ENCODE measurements around the gene SNX5.

Gene SNX5

DNA sequence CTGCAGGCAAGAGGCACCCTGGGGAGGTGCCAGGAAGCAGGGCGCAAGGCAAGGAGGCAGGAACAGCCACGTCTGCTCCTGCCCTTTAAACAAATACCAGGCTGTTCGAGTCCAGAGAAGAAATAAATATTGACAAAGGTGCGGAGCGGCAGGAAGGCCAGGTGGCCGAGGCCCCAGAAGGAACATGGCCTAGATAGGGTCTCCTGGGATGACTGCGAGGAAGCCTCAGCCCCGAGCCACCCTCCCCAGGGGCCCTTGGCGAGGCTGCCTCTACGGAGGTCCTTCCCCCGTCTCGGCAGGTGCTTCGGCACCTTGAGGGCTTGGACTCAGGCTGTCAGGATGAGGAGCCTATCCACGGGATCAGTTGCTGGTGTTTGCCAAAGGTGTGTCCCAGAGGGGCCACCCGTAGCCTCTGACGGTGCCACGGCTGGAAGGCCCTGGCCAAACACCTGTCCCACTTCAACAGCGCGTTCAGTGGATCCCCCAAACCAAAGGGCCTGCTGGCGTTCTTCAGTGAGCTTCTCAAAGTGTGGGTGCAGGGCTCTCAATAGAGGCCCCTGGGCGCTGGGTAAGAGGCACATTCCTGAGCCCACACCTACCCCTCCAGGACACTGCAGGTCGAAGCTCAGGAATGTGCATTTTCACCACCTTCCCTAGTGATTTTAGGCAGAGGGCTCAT lies 39.8 kb downstream of the SNX5 start:
- Mint-ChIP-seq H3K4me3 (no peak overlapping the region), H3K4me1 (no peaks in the 10 kb centered on the region), H3K9me3 (no peaks in the 10 kb centered on the region), H3K27ac (no peak overlapping the region), H3K36me3 (no peaks in the 10 kb centered on the region)
- no peak for ATAC-seq
- DNase-seq (ENCODE audit: low spot score in 2 of 2), result no peak

DNA sequence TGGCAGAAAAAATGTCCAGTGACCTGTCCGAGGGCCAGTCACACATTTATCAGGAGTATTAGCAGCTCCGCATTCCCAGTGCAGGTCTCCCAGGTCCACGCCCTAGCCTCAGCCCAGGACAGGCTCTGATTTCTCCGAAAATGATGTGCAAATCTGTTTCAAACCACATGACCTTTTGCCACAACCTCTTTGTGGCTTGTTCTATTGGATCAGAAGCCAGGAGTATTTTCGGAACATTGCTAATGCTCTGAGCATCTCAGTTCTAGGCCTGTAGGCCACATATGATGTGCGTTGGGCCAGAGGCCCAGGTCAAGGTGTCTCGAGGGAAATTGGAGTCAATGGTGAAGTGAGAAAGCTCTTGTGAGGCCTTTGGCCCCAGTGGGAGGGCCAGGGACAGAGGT lies 40.4 kb downstream of the SNX5 start:
- no peak overlapping the region for H3K27ac Mint-ChIP-seq
- H3K36me3 Mint-ChIP-seq, result no peaks in the 10 kb centered on the region
- H3K4me1 Mint-ChIP-seq, result no peaks in the 10 kb centered on the region
- DNase-seq (ENCODE audit: low spot score in 2 of 2) (no peak), ATAC-seq (no peak)
- H3K4me3 Mint-ChIP-seq, result no peak overlapping the region
- H3K9me3 Mint-ChIP-seq, result no peaks in the 10 kb centered on the region

DNA sequence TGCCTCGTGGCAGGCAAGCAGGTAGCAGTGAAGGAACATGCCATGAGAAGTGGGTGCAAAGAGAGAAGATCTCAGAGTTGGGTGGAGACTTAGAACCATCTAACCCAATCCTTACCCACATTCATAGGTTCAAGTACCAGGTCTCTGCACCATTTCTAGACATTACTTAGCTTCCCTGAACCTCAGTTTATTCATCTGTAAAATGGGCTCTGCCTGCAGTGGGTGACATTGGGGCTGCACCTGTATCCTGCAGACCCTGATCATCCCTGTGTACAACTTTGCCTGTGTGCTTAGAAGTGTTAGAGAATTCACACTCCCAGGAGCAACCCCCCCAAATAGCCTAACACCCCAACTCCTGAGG lies 42.7 kb downstream of the SNX5 start:
- Mint-ChIP-seq H3K9me3 (no peaks in the 10 kb centered on the region), H3K4me3 (no peak overlapping the region), H3K36me3 (no peaks in the 10 kb centered on the region), H3K4me1 (no peaks in the 10 kb centered on the region), H3K27ac (no peak overlapping the region)
- no peak for DNase-seq (ENCODE audit: low spot score in 2 of 2)
- no peak for ATAC-seq

DNA sequence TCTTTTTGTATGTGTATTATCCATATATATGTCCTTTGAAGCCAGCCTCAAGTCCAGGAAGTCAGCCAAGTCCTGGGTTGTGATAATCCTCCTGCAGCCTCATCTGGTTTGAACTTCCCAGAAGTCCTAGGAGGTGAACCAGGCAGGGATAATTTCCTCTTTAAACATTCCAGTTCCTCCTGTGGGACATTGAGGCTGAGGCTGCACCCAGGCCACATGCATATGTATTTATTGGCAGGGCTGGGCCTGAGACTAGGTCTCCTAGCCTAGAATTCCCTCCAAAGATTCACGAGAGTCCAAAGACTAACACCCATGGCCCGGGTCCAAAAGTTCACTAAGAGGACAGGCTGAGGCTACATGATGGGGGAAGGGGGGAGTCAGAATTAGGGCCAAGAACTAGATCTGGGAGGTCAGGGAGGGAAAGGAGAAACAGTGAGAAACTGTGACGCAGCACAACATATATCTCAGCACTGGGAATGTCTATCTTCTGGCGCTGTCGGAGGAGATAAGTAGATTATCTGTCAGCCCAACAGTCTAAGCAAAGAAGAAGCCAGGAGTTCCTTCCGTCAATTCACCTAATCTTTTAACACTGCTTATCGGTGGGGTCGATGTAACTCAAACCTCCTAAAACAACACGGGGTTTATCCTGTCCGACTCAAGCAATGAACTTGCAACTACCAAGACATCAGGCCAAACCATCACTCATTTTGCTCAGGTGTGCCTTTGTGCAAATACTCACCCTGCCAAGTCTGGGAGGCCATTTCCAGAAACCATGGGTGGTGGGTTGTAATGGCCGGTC lies 43.3 kb downstream of the SNX5 start:
- no peaks in the 10 kb centered on the region for H3K9me3 Mint-ChIP-seq
- H3K36me3 Mint-ChIP-seq, result no peaks in the 10 kb centered on the region
- H3K4me1 Mint-ChIP-seq, result no peaks in the 10 kb centered on the region
- no peak overlapping the region for H3K4me3 Mint-ChIP-seq
- no peak for DNase-seq (ENCODE audit: low spot score in 2 of 2)
- no peak overlapping the region for H3K27ac Mint-ChIP-seq
- no peak for ATAC-seq

DNA sequence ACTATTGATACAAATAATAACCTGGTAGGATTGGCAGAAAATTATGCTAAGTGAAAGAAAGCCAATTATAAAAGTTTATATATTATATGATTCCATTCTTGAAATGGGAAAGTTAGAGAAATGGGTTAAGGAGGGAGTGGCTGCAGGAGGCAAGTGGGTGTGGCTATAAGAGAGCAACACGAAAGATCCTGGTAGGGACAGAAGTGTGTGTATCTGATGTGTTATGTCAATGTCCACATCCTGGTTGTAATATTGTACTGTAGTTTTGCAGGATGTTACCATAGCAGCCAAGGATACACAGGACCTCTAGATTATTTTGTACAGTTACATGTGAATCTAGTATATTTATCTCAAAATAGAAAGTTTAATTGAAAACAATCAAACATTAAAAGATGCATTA lies 46.8 kb downstream of the SNX5 start:
- H3K27ac Mint-ChIP-seq, result no peak overlapping the region
- H3K4me3 Mint-ChIP-seq, result no peak overlapping the region
- no peaks in the 10 kb centered on the region for H3K4me1 Mint-ChIP-seq
- H3K36me3 Mint-ChIP-seq, result no peaks in the 10 kb centered on the region
- H3K9me3 Mint-ChIP-seq, result no peaks in the 10 kb centered on the region
- DNase-seq (ENCODE audit: low spot score in 2 of 2) (no peak), ATAC-seq (no peak)

DNA sequence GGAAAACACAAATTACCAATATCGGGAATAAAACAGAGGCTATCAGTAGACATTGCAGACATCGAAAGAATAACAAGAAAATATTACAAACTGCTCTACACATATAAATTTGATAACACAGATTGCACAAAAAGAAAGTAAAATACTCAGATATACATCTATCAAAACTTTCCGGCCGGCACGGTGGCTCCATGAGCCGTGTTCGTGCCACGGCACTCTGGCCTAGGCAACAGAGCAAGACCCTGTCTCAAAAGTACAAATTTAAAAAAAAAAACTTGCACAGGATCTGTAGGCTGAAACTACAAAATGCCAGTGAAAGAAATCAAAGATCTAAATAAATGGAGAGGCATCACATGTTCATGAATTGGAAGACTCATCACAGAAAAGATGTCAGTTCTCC lies 49.4 kb downstream of the SNX5 start:
- no peak for ATAC-seq

DNA sequence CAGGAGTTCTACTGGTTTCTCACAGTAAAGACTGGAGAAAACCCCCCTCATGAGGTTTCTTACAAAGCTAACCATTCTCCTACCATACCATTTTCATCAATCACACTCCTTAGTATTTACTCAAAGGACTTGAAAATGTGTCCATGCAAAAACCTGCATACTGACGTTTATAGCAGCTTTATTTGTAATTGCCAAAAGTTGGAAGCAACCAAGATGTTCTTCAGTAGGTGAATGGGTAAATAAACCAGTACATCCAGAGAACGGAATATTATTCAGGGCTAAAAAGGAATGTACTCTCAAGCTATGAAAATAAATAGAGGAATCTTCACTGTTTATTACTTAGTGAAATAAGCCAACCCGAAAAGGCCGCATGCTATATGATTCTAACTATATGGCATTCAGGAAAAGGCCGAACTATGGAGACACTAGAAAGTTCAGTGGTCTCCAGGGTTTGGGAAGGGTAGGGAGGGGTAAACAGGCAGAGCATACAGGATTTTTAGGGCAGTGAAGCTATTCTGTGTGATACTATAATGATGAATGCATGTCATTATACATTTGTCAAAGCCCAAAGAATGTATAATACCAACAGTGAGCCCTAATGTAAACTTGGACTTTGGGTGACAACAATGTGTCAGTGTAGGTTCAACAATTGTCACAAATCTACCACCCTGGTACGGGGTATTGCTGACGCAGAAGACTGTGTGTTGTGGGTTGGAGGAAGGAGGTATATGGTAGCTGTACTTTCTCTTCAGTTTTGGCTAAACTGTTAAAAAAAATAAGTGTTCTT lies 50.6 kb downstream of the SNX5 start:
- Mint-ChIP-seq H3K27ac (no peak overlapping the region), H3K36me3 (no peaks in the 10 kb centered on the region), H3K4me3 (no peak overlapping the region), H3K9me3 (no peaks in the 10 kb centered on the region), H3K4me1 (no peaks in the 10 kb centered on the region)
- no peak for ATAC-seq
- DNase-seq (ENCODE audit: low spot score in 2 of 2), result no peak

More for the DNA sequence above, 49.4 kb downstream of the SNX5 start:
- Mint-ChIP-seq H3K9me3 (no peaks in the 10 kb centered on the region), H3K36me3 (no peaks in the 10 kb centered on the region), H3K4me1 (no peaks in the 10 kb centered on the region), H3K27ac (no peak overlapping the region), H3K4me3 (no peak overlapping the region)
- DNase-seq (ENCODE audit: low spot score in 2 of 2), result no peak

DNA sequence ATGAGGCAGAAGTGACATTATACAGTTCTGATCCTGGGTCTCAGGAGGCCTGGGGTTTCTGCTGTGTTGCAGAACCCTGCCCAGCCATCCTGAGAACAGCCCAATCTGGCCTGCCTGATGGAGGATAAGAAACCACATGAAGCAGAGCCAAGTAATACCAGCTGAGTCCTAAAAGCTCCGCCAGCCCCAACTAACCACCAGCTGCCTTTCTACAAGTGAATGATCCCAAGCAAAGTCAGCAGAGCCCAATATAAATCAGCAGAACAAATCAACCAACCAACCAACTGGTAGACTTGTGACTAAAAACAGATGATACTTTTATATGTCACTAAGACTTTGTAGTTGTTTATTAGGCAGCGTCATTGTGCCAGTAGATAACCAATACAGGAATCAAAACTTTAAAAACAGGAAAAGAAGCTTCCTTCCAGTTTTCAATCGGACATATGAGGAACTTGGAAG lies 52.1 kb downstream of the SNX5 start:
- Mint-ChIP-seq H3K27ac (no peak overlapping the region), H3K9me3 (no peaks in the 10 kb centered on the region), H3K36me3 (no peaks in the 10 kb centered on the region), H3K4me1 (peaks cover under 1% of the 10 kb centered on the region), H3K4me3 (no peak overlapping the region)
- no peak for ATAC-seq
- DNase-seq (ENCODE audit: low spot score in 2 of 2), result no peak

DNA sequence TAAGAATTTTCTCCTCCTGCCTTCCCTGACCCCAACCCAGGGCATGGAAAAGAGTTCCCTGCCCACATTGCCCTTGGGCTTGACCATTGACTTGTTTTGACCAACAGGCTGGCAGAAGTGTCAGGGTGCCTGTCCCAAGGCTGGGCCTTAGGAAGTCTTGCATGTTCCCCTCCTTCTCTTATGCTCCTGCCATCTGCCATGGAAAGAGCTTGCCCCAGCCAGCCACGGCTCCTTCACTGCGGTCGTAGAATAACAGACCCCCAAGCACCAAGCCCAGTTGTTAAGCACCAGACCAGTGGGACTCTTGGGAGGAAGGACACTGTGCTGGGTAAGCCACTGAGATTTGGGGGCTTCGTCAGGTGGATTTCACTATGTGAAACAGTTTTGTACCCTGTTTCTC lies 53.6 kb downstream of the SNX5 start:
- Mint-ChIP-seq H3K9me3 (no peaks in the 10 kb centered on the region), H3K4me3 (no peak overlapping the region), H3K36me3 (no peaks in the 10 kb centered on the region), H3K27ac (no peak overlapping the region), H3K4me1 (peaks cover 8% of the 10 kb centered on the region)
- ATAC-seq, result no peak
- DNase-seq (ENCODE audit: low spot score in 2 of 2), result no peak

DNA sequence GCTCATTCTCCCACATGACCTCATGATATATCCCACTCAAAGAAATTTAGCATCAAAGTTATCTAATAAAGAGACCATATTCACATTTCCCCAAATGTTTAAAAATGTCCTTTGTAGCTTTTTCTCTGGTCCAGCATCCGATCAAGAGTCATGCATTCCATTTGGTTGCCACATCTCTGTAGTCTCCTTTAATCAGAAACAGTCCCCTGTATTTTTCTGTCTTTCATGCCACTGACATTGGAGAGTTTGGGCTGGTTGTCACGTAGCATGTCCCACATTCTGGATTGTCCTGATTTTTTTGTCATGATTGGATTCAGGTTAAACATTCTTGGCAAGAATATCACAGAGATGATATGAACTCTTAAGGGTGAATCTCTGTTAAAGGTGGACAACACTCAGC lies 55.7 kb downstream of the SNX5 start:
- H3K9me3 Mint-ChIP-seq, result no peaks in the 10 kb centered on the region
- H3K36me3 Mint-ChIP-seq, result no peaks in the 10 kb centered on the region
- DNase-seq (ENCODE audit: low spot score in 2 of 2) (no peak), ATAC-seq (no peak)
- peaks cover 8% of the 10 kb centered on the region for H3K4me1 Mint-ChIP-seq
- H3K27ac Mint-ChIP-seq, result no peak overlapping the region
- no peak overlapping the region for H3K4me3 Mint-ChIP-seq

DNA sequence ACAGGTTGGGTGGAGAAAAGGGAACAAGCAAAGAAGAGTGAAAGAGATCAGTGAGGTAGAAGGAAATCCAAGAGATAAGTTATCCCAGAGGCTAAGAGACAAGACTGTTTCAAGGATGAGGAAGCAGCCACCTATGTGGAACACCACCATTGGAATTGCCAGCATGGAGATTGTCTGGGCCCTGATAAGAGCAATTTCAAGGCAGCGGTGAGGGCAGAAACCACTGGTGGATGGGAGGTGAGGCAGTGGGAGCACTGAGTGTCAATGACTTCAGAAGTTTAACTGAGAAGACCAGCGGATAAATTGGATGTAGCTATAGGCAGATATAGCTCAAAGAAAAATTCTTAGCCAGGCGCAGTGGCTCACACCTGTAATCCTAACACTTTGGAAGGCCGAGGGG lies 56.7 kb downstream of the SNX5 start:
- Mint-ChIP-seq H3K4me1 (peaks cover 8% of the 10 kb centered on the region), H3K9me3 (no peaks in the 10 kb centered on the region), H3K36me3 (no peaks in the 10 kb centered on the region), H3K27ac (no peak overlapping the region), H3K4me3 (no peak overlapping the region)
- ATAC-seq, result no peak
- DNase-seq (ENCODE audit: low spot score in 2 of 2), result no peak

DNA sequence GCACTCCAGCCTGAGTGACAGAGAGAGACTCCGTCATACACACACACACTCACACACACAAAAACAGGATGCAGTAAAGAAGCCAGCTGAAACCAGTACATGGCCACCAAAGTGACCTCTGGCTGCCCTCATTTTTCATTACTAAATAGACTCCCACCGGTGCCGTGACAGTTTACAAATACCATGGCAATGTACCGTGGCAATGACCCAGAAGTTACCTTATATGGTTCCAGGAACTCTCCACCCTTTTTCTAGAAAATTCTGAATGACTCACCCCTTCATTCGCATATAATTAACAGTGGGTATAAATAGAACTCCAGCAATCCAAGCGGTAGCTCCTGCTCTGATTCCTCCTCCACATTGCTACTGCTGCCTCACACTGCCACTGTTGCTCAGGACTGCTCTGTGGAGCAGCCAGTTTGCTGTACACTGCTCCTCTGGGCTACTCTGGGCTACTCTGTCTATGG lies 57.7 kb downstream of the SNX5 start:
- Mint-ChIP-seq H3K36me3 (no peaks in the 10 kb centered on the region), H3K9me3 (no peaks in the 10 kb centered on the region), H3K27ac (no peak overlapping the region), H3K4me1 (peaks cover 8% of the 10 kb centered on the region), H3K4me3 (no peak overlapping the region)
- peak; percentile 65 for ATAC-seq
- DNase-seq (ENCODE audit: low spot score in 2 of 2), result no peak

DNA sequence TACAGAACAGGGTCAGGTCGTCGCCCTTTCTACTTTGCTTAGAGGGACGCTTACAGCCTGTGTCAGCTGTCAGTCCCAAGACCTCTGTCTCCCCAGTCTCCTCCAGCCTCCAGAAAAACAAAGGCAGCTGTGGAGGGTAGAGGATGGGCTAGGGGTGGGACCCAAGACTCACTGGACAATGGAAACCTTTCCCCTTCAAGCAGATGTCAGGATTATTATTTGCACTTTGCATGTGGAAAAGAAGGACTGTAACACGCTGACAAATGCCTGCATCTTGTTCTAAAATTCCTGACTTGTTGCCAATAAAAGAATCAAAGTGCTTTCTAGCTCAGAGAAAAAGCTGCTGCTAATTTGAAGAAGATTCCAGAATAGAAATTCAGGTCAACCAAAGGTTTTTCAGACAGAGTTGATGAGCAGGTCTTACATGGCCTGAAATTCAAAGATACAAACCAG lies 58.7 kb downstream of the SNX5 start:
- no peak overlapping the region for H3K27ac Mint-ChIP-seq
- peaks cover 8% of the 10 kb centered on the region for H3K4me1 Mint-ChIP-seq
- no peaks in the 10 kb centered on the region for H3K36me3 Mint-ChIP-seq
- H3K9me3 Mint-ChIP-seq, result no peaks in the 10 kb centered on the region
- H3K4me3 Mint-ChIP-seq, result no peak overlapping the region
- DNase-seq (ENCODE audit: low spot score in 2 of 2) (no peak), ATAC-seq (no peak)

DNA sequence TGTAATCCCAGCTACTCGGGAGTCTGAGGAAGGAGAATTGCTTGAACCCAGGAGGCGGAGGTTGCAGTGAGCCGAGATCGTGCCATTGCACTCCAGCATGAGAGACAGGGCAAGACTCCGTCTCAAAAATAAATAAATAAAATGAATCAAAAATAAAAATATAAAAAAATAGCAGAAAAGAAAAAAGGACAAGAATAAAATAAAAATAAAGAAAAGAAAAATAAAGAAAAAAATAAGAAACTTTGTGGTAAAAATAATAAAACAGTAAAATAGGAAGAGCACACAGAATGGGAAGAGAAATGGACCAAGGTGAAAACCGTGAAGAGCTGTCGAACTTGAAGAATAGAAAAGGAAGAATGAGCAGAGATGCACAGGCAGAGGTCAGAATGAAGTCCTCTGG lies 63.0 kb downstream of the SNX5 start:
- ATAC-seq, result no peak
- Mint-ChIP-seq H3K4me1 (peaks cover 18% of the 10 kb centered on the region), H3K27ac (no peak overlapping the region), H3K36me3 (no peaks in the 10 kb centered on the region), H3K9me3 (no peaks in the 10 kb centered on the region), H3K4me3 (no peak overlapping the region)
- DNase-seq (ENCODE audit: low spot score in 2 of 2), result no peak

DNA sequence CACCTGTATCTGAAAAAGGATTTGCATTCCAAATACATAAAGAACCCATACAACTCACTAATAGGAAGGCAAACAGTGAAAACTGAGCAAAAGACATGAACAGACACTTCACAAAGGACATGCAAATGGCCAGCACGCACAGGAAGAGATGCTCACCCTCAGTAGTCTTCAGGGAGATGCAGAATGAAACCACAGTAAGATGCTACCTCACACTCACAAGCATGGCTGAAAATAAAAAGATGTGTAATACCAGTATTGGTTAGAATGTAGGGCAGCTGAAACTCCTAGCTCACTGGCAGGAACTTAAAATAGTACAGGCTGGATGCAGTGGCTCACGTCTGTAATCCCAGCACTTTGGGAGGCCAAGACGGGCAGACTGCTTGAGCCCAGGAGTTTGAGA lies 64.6 kb downstream of the SNX5 start:
- no peaks in the 10 kb centered on the region for H3K36me3 Mint-ChIP-seq
- no peaks in the 10 kb centered on the region for H3K9me3 Mint-ChIP-seq
- peak overlapping the region; percentile 36 for H3K4me3 Mint-ChIP-seq
- DNase-seq (ENCODE audit: low spot score in 2 of 2) (peak in 1 of 2 donors; percentile 58), ATAC-seq (peak; percentile 98)
- peaks cover 18% of the 10 kb centered on the region for H3K4me1 Mint-ChIP-seq
- no peak overlapping the region for H3K27ac Mint-ChIP-seq
